PC-9 (cell line): ENCODE measurements around the gene CHFR.

Experiments used
- EZH2 ChIP-seq: fragments of 200-600 bp; sonication (generic); IDR thresholded peaks from 2 replicates; pipeline ENCODE4 v1.8.0; 2017; ENCODE audit warnings: antibody characterized with exemption, low read depth
- TF ChIP-seq, protein P1 (sequence below): fragments of 200-600 bp; sonication (generic); conservative IDR thresholded peaks from 2 replicates; pipeline ENCODE4 v1.6.1; 2017; ENCODE audit warnings: mixed run types, antibody characterized with exemption, mild to moderate bottlenecking, moderate library complexity

DNA sequence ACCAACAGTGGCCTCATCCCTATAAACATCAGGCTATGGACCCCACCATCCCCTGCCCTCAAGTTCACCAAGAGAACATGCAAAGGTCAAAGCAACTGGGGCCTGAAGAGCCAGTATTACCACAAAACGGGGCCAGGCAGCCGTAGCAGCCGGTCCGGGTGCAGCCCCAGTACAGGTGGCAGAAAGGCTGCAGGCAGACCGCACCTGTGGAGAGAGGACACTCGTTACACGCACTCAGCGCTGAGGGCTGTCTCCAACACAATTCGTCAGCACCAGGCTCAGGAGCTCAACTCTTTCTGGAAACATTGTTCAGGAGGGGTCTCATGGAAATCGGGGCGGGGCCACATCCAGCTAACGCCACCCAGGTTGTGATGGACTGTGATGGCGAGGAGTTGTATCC, 38.9 kb downstream of the CHFR start:
- TF ChIP-seq, protein P1, sequence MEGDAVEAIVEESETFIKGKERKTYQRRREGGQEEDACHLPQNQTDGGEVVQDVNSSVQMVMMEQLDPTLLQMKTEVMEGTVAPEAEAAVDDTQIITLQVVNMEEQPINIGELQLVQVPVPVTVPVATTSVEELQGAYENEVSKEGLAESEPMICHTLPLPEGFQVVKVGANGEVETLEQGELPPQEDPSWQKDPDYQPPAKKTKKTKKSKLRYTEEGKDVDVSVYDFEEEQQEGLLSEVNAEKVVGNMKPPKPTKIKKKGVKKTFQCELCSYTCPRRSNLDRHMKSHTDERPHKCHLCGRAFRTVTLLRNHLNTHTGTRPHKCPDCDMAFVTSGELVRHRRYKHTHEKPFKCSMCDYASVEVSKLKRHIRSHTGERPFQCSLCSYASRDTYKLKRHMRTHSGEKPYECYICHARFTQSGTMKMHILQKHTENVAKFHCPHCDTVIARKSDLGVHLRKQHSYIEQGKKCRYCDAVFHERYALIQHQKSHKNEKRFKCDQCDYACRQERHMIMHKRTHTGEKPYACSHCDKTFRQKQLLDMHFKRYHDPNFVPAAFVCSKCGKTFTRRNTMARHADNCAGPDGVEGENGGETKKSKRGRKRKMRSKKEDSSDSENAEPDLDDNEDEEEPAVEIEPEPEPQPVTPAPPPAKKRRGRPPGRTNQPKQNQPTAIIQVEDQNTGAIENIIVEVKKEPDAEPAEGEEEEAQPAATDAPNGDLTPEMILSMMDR = no peak
- no peak for TF ChIP-seq EZH2
